Bronchial epithelial cell (primary cell): ENCODE results near the gene MATK. TPM values are rescaled to one million over a fixed set of nuclear protein-coding genes. Genes with fewer than 3 reads are reported as not detected.
A peak's percentile ranks its signal among the peaks of the same experiment; 100 is the strongest.

ENCODE experiments used
- DNase-seq: peaks from one replicate; pipeline ENCODE4 v3.0.0-alpha.2; 2010; ENCODE audit warnings: low read depth
- FAIRE-seq: peaks from 2 replicates; lab custom pipeline; 2011; peaks lifted over from hg19 to GRCh38; lab: Jason Lieb, UNC
- H3K27me3 ChIP-seq: 2 replicates; pipeline ENCODE4 v1.5.1; 2011; ENCODE audit warnings: low read length; ENCODE audit not compliant: control insufficient read depth, insufficient read depth
- H3K36me3 ChIP-seq: 2 replicates; pipeline ENCODE4 v1.5.1; 2011; ENCODE audit warnings: low read length; ENCODE audit not compliant: control insufficient read depth, insufficient read depth
- H3K4me3 ChIP-seq: 2 replicates; pipeline ENCODE4 v1.5.1; 2011; ENCODE audit warnings: mild to moderate bottlenecking, low read depth, low read length, control low read depth
- total RNA-seq: library from RNA; depleted of rRNA; stranded (reverse); fragments of >200 nt; gene quantifications from 2 replicates; pipeline ENCODE4 v1.2.1, GENCODE V29; 2014
- TF ChIP-seq, protein P1 (sequence below): IDR thresholded peaks from 2 replicates; pipeline ENCODE4 v1.5.1; 2011; ENCODE audit warnings: mild to moderate bottlenecking, moderate library complexity, low read length, control low read depth, inconsistent platforms; ENCODE audit not compliant: insufficient read depth, severe bottlenecking

Gene MATK
- total RNA-seq, 1 donor from 2014 or later, result not detected

- FAIRE-seq (peak; percentile 18), DNase-seq (no peak)
- Histone ChIP-seq H3K27me3 (no peaks in the 10 kb centered on the region), H3K4me3 (no peak overlapping the region), H3K36me3 (no peaks in the 10 kb centered on the region)
- TF ChIP-seq, protein P1, sequence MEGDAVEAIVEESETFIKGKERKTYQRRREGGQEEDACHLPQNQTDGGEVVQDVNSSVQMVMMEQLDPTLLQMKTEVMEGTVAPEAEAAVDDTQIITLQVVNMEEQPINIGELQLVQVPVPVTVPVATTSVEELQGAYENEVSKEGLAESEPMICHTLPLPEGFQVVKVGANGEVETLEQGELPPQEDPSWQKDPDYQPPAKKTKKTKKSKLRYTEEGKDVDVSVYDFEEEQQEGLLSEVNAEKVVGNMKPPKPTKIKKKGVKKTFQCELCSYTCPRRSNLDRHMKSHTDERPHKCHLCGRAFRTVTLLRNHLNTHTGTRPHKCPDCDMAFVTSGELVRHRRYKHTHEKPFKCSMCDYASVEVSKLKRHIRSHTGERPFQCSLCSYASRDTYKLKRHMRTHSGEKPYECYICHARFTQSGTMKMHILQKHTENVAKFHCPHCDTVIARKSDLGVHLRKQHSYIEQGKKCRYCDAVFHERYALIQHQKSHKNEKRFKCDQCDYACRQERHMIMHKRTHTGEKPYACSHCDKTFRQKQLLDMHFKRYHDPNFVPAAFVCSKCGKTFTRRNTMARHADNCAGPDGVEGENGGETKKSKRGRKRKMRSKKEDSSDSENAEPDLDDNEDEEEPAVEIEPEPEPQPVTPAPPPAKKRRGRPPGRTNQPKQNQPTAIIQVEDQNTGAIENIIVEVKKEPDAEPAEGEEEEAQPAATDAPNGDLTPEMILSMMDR, result no peak
Observed at GRCh38 chr19:3737487-3738205, 48.5 kb downstream of the MATK start.

- Histone ChIP-seq H3K27me3 (no peaks in the 10 kb centered on the region), H3K36me3 (no peaks in the 10 kb centered on the region), H3K4me3 (no peak overlapping the region)
- no peak for DNase-seq
- TF ChIP-seq, protein P1, result no peak
- FAIRE-seq, result no peak
Observed at GRCh38 chr19:3736106-3736724, 50.0 kb downstream of the MATK start.

DNA sequence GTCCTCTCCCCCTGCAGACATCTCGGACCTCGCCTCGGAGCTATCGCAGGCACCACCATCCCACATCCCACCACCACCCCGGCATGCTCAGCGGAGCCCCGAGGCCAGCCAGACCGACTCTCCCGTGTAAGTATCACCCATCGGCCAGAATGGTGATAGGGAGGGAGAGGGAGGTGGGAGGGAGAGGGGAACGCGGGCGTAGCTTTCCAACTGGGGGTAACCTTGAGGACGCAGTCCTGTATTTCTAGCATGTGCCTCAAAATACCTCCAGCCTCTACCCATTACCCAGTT is 51.9 kb downstream of the MATK start:
- H3K4me3 ChIP-seq, result no peak overlapping the region
- H3K36me3 ChIP-seq, result no peaks in the 10 kb centered on the region
- no peaks in the 10 kb centered on the region for H3K27me3 ChIP-seq
- DNase-seq, result no peak
- TF ChIP-seq, protein P1, result no peak
- no peak for FAIRE-seq

DNA sequence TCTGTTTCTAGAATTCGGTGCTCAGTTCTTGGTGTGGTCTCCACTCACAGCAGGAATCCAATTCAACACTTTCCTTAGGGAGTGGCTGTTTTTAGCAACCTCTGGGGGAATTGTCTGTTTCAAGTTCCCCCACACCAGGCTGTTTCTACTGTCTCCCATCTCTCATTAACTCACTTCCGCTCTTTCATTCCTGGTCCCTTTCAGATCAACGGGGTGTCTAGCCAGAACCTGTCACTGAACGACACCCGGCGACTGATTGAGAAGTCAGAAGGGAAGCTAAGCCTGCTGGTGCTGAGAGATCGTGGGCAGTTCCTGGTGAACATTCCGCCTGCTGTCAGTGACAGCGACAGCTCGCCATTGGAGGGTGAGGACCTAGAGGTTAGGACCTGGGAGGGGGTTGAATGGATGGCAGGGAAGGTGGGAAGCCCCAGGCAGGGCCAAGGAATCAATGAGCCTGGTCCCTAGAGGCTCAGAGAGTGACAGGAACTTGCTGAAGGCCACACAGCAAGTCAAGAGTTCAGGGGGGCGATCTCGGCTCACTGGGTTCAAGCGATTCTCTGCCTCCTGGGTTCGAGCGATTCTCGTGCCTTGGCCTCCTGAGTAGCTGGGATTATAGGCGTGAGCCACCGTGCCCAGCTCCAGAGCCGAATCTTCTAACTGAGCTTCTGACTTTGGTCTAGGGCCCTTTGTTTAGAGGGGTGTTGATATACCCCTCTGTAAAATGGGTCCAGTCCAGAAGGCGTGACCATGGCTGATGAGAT is 52.5 kb downstream of the MATK start:
- no peaks in the 10 kb centered on the region for H3K27me3 ChIP-seq
- FAIRE-seq (no peak), DNase-seq (no peak)
- H3K4me3 ChIP-seq, result no peak overlapping the region
- no peaks in the 10 kb centered on the region for H3K36me3 ChIP-seq
- TF ChIP-seq, protein P1, result no peak

- no peak for FAIRE-seq
Observed at GRCh38 chr19:3732108-3732507, 54.1 kb downstream of the MATK start.

More at GRCh38 chr19:3732108-3732507, 54.1 kb downstream of the MATK start:
- no peaks in the 10 kb centered on the region for H3K36me3 ChIP-seq
- TF ChIP-seq, protein P1, result no peak
- no peak for DNase-seq
- H3K27me3 ChIP-seq, result no peaks in the 10 kb centered on the region
- H3K4me3 ChIP-seq, result no peak overlapping the region
